HG03039 (cell line): ENCODE results near the gene COX10.

ENCODE experiments used
- ATAC-seq: cut with Tn5 transposase; IDR thresholded peaks from one replicate; pipeline ENCODE4 v1.9.1; 2021; ENCODE audit warnings: mild to moderate bottlenecking, moderate library complexity; ENCODE audit not compliant: unreplicated experiment

COX10 gene

DNA sequence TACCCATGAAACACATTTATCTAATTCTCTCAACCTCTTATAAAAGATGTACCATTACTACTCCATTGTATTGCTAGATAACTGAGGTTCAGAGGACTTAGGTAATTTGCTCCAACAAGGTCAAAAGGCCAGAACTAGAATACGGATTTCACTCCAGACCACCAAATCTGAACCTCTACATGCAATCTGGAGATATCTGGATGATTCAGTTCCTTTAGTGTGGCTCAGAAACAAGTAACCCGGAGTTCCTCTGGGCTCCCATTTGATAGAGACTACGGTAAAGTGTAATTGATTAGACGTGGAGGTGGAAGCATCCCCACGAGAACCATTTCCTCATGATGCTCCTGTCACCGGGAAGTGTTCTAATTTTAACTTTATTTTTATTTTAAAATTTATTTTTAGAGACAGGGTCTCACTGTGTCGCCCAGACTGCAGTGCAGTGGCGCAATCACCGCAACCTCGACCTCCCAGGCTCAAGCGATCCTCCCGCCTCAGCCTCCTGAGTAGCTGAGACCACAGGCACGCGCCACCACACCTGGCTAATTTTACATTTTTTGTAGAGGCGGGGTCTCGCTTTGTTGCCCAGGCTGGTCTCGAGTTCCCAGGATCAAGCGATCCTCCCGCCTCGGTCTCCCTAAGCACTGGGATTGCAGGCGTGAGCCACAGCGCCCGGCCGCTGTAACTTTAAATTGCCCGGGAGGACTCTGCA, 608 bp upstream of the COX10 start:
- no peak for ATAC-seq

DNA sequence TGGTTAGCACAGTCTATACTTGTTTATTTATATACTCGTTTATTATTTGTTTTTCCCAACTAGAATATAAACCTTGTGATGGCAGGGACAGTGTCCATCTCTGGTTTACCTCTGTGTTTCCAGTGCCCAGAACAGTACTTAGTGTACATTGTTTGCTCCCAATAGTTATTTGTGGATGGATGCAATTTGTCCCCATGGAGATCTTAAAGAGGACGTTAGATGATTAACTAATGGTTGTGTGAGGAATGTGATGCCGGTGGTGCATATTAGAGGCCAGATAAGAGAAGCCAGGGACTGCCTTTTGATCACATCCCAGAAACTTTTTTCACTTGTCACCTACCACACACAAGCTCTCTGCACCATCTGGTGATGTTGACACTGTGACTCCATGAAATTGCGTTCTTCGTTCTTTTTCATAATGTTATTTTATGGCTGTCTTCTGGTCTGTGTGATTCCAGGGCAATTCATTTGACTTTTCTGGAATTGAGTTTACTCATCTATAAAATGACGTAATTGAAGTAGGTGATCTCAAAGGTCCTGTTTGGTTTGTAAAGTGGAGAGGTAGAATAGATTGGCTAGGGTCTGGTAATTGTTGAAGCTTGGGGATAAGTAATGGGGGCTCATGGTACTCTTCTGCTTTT, 1.2 kb downstream of the COX10 start:
- ATAC-seq: no peak

DNA sequence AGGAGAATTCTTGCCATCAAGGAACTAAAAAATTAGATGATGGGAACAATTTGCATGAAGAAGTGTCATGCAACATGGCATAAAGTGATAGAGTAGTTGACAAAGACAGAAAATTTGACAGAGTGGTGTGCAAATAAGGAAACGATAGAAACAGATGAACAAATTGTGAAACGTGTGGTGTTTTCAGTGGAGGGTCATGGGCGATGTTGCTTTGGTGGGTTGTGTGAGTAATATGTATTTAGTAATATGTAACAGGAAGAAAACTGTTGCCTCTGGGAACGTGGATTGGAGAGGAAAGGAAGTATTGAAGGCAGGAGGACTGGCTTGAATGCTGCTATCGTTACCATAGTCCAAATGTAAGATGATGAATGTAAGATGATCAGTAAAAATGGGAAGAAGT, 3.6 kb downstream of the COX10 start:
- ATAC-seq: no peak

DNA sequence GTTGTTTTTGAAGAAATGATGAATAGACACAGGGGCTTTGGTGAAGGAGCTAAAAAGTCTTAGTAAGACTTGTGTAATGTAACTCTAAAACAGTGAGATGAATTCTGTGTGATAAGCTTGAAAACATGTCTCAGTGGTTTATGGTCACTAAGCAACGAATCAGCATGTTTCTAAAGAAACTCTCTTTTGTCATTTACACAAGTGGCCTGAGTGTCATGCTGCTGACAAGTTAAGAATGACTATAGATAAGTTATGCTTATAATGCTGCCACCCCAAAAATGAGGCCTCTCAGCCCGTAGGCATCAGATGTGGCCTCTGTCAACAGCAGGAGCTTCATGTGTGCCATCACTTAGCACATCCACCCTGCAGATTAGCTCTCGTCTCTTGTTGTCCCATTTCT, 8.7 kb downstream of the COX10 start:
- no peak for ATAC-seq

DNA sequence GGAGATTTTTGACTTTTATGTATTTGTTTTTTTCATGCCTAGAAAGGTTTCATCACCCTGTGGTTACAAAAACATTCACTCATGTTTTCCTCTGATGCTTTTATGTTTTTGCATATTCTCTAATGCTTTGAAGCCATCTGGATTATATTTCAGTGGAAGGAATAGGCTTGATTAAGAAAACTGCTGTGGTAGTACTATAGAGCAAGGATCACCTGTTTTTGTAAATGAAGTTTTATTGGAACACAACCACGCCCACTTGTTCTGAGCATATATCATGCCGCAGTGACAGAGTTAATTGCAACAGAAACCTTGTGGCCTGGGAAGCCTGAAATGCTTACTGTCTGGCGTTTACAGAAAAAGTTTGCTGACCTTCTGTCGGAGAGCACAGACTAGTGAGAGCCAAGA, 11.5 kb downstream of the COX10 start:
- no peak for ATAC-seq

DNA sequence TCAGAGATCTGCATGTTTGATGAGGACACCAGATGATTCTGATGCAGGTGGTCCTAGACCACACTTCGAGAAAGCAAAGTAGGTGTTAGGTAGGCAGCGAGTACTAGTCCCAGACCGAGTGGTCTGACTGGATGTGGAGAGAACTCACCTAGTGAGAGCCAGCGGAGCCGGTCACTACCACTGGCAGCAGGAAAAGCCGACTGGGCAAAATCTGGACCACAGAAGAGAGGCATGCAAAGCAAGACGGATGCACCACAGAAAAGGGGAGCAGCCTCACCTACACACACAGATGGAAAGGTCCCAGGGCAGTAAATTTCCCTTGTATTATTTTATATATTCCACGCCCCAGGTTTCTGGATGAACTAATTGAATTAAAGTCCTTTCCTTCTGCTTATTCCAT, 13.5 kb downstream of the COX10 start:
- no peak for ATAC-seq

DNA sequence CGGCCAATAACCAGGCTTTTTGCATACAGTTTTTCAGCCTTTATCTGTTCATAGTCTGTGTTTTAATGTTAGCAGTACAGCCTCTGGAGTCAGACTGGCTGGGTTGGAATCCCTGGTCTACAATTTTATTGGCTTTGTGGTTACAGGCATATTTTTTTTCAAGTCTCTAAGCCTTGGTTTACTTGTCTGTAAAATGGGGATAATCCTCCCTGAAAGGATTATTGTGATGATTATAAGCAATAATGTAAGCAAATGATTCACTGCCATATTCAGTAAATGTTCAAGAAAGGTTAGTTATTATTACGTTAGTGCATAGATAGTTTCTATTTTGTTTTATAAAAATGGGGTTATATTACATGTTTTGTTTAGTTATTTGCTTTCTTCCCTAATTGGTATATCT, 15.7 kb downstream of the COX10 start:
- no peak for ATAC-seq

DNA sequence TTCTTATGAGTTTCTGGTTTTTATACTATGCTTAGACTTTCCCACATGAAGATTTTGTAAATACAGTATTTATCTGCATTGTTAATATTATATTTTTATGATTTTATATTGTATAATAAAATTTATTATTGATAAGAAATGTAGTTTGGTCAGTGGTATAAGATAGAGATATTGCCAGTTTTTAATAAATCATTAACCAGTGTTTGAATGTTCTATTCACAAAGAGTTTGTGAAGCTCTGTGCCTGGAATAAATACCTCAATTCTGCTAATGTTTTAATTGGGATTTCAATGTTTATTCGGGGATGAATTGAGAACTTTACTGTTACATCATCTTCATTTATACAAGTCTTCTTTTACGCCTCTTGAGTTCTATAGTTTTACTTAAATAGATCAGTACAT, 16.9 kb downstream of the COX10 start:
- no peak for ATAC-seq

DNA sequence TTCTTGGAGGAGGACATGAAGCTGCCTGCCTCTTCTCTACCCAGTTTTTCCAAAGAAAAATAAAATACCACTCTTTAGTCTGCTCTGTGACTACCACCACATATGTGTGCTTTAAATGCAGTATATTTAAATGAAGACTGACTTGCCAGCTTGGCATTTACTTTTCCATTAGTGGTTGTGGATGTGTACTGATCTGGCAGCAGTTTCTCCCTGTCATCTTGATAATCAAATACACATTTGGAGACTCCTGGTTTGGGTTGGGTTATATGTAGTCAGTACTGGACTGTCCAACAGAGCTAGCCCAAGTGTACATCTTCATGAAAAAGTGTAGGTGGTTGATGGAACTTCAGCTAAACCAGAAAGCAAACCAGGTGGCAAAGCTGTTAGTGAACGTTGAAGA, 19.9 kb downstream of the COX10 start:
- ATAC-seq: no peak

DNA sequence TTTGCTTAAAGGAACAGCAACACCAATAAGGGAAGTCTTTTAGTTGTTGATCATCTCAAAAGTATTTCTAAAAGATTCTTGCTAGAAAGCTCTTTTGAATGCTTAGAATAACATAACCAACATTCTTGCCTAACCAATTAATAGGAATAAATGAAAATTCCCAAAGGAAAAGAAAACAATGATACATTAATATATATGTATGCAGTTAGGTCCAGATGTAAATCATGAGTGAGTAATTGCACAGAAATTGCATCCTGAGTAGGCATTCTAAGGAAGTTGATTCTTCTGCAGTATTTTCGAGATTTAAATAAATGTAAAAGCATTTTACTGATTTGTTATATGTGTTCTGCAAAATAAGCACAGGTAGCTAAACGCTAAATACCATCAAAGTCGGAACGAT, 22.1 kb downstream of the COX10 start:
- no peak for ATAC-seq

DNA sequence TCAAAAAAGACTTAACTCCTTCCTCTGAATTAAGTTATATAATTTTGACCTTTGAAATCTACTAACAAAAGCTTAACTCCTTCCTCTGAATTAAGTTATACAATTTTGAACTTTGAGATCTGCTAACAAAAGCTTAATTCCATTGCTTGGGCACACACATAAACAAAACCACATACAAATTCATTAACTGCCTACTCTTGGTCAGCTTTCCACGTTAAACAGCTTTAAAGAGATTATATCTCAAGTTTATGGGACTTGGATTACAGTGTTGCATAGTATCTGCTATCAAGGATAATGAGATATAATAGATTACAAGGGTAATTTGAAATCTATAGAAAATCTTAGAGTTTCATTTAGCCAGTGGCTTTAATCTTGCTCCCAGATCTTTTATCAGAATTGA, 23.5 kb downstream of the COX10 start:
- no peak for ATAC-seq

DNA sequence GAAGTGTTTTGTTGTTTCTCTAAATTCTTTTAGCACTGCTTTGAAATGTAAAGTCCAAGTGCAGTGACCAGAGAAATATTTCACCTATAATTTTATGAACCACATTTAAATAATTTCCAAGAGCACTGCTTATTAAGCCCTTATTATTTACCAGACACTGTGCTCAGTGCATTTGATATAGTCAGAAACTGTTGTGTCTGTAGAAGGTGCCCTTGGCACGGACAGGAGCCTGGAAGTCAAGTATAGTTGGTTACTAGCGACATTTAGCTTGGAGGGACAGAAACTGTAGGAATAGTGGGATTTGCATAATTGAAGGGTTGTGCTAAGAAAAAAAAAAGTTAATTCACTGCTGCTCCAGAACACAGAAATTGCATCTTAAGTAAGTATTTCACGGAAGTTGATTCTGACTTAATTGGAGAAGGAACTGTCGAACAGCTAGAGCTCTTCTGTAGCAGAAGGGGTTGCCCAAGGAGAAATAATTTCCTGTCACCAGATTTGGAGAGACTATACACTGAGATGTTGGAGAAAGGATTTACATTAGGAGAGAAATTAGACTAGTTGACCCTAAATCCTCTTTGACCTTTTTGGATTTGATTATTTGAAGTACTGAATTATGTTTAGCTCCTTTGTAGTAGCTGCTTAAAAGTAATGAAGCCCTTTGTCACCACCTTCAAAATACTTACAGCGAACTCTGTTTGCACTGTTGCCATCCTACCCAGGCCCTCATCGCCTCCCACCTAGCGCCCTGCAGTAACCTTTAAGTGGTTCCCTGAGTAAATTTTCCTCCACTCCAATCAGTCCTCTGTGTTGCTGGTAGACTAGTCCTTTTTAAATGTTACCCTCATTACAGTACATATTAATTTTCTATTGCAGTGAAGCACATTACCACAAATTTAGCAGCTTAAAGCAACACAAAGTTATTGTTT, 25.6 kb downstream of the COX10 start:
- no peak for ATAC-seq

DNA sequence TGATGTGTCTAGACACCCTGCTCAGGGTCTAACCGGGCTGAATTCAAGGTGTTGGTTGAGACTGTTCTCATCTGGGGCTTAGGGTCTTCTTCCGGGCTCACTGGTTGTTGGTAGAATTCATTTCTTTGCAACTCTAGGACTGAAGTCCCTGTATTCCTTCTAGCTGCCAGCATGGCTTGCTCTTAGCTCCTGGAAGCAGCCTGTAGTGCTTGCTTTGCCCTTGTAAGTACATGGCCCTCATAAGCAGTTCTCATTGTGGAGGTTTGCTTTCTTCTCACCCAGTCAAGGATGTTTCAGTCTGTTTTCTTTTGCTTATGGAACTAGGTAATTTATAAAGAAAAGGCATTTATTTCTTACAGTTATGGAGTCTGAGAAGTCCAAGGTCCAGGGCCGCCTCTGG, 26.3 kb downstream of the COX10 start:
- ATAC-seq: no peak

DNA sequence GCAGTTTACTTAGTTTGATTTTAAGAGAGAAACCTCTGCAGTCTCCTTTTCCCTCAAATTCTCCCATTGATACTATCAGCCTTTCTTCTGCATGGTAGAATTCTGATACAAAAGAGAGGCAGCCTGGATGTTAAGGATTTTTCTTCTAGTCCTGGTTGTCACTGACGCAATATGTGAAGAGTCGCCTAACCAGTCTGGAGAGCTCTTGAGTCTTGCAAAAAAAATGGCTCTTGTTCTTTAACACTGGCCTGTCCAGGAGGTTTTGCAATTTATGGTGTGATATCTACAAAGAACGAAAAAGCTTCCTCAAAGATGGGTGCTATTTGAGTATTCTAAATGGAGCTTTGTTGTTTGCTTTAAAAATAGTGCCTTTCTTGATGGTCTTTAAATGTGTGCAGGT, 28.9 kb downstream of the COX10 start:
- no peak for ATAC-seq

DNA sequence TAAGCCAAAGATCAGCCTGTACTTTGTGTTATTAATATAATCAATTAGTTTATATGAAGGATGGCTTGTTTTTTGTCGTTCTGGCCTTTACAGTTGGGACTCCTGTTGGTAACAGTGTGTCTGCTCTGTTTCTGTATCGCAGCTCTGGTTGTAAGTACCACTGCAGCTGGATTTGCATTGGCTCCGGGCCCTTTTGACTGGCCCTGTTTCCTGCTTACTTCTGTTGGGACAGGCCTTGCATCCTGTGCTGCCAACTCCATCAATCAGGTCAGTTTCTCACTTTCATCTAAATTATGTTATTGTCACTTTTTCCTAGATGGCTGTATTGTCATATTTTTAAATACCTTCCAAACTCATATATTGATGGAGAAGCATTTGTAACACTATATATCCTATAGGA, 32.7 kb downstream of the COX10 start:
- no peak for ATAC-seq

DNA sequence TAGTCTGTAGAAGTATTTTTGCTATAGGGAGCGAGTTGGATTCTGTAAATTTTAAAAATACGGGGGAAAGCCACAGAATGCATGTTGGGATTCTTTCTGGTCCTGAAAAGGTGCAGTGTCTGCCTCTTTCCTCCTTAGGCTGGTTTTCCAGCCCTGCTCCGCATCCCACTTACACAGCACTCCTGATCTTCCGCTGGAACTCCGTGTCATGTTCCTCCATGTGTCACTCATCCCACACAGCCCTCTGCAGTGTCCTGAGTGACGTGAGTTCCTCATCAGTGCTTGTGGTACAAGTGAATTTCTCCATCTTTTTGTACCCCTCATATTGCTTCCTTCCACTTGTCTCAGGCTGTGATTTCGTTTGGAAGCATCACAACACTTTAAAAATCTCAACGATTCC, 34.5 kb downstream of the COX10 start:
- no peak for ATAC-seq

DNA sequence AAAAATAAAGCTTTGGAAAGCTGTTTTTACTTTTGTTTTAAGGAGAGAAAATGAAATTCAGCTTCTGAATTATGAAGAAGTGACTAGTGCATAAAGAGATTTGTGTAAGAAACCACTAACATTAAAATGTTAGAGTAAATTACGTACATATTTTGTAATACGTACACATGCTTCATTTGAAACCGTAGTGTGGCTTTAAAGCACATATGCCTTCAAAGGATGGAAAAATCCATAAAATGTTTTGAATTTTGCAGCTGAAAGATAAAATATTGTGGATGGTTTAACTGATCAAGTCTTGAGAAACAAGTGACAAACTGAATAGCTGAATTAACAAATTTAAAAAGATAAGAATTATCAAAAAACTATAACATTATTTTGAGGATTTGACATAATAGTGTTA, 35.4 kb downstream of the COX10 start:
- ATAC-seq: no peak

DNA sequence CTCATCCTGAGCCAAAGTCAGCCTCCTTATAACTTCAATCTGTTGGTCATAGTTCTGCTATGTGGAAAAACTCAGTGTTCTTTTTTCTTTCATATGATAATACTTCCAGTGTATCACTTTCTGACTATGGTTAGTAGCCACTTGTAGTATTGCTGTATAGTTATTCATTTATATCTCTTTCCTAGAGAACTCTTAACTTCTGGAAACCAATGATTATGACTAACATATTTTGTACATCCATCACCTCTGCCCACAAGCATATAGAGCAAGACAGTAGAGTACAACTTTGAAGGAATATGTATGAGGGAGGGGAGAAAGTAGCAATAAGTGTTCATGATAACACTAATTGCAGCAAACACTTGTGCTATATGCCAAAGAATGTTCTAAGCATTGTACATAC, 38.6 kb downstream of the COX10 start:
- no peak for ATAC-seq

DNA sequence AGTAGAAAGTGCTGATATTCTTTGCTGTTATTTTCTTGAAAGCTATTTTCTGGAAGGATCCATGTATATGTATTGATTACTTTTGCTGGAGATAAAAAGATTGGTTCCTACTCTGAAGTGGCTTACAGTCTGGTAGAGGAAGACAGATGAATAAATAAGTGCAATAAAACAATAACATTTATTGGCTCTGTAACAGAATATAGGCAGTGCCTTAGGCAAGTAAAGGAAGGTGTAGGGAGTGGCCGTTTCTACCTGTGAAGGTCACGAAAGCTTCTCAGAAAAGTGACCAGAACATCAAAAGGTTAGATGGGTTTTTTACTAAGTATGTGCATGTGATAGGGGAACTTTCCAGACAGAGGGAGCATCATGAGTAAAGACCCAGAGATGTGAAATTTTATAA, 43.1 kb downstream of the COX10 start:
- no peak for ATAC-seq

DNA sequence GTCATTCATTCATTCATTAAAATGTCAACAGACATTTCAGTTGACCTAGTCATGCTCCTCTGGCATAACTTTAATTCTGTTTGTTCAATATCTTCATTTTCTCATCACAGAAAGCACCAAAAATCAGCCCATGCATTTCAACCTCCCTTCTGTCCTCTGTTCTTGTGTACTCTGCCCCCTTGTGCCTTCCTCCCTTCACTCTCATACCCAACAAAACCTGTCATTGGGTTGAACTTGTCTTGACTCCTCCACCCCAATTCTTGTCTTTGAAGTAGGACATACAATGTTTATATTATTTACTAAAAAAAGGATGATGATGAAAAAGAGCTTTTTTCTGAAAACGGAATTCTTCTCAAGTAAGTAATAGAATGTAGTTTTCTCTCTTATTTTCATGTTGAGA, 43.8 kb downstream of the COX10 start:
- no peak for ATAC-seq

DNA sequence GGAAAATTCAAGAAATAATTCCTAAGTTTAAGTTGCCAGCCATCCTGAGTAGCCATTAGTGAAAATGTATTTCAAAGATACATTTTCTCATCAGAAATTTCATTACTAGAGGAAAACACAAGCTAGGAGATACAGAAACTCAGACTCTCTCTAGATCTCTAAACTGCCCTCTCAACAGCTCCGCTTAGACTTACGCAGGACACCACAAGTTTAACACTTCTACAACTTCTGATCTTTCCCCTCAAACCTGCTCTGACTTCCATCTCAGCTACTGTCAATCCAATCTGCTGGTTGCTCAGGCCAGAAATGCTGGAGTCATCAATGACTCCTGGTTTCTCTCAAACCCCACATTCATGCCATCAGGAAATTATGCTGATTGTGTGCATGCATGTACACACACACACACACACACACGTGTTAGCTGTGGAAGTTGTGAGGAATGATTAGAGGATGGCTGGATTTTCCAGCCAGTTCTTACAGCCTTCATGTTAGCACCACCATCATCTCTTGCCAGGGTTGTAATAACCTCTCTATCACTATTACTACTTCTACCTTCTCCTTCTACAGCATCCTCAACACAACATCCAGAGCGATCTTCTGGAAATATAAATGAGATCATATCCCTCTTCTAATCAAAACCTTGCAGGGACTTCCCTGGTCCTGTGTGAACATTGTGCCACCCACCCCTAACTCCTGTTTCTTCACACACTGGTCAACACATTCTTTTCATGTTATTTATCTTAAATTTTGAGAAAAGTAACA, 47.1 kb downstream of the COX10 start:
- ATAC-seq: no peak
